GM12865 (cell line): ENCODE measurements around the gene BPGM.
A peak's percentile ranks its signal among the peaks of the same experiment; 100 is the strongest.

Experiments used
- DNase-seq: peaks from one replicate; pipeline ENCODE4 v3.0.0; 2010; ENCODE audit warnings: low read depth
- H3K4me3 ChIP-seq: 2 replicates; pipeline ENCODE4 v1.5.1; 2011; ENCODE audit warnings: mild to moderate bottlenecking, low read depth, low read length, control low read depth
- TF ChIP-seq, protein P1 (sequence below): IDR thresholded peaks from 2 replicates; pipeline ENCODE4 v1.5.1; 2011; ENCODE audit warnings: low read length, control low read depth, low read depth, inconsistent platforms; ENCODE audit not compliant: insufficient read depth; ENCODE audit errors: missing control alignments

Gene BPGM

GRCh38 chr7:134646425-134647305 lies at the start of gene BPGM:
TSS of gene BPGM (plus strand) at chr7:134646853. CDS start at chr7:134661508, 14,655 bp downstream.
- peak within 1 kb of the TSS; percentile 89 for H3K4me3 ChIP-seq
- DNase-seq, result peak; percentile 100
- TF ChIP-seq, protein P1, sequence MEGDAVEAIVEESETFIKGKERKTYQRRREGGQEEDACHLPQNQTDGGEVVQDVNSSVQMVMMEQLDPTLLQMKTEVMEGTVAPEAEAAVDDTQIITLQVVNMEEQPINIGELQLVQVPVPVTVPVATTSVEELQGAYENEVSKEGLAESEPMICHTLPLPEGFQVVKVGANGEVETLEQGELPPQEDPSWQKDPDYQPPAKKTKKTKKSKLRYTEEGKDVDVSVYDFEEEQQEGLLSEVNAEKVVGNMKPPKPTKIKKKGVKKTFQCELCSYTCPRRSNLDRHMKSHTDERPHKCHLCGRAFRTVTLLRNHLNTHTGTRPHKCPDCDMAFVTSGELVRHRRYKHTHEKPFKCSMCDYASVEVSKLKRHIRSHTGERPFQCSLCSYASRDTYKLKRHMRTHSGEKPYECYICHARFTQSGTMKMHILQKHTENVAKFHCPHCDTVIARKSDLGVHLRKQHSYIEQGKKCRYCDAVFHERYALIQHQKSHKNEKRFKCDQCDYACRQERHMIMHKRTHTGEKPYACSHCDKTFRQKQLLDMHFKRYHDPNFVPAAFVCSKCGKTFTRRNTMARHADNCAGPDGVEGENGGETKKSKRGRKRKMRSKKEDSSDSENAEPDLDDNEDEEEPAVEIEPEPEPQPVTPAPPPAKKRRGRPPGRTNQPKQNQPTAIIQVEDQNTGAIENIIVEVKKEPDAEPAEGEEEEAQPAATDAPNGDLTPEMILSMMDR, result peak; percentile 48

DNA sequence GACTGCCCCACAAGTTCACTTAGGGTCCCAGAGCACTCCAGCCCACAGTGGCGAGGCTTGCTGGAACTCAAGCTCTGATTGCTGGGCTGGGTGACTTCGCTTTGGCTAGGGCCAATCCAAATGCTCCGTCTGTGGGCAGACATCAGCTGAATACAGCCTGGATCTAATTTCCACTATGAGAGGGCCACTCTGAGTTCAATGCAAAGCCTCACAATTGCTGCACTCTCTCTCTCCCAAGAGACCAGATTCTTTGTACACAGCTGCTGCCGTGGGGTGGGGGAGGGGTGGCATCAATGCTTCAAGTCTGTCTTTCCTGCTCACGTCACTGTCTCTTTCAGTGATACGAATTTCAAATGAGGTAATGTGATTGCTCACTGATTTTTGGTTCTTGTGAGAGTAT lies 47.3 kb upstream of the BPGM start:
- H3K4me3 ChIP-seq, result no peak overlapping the region
- DNase-seq, result no peak
- TF ChIP-seq, protein P1, result no peak

GRCh38 chr7:134601459-134601858 lies 45.2 kb upstream of the BPGM start:
- TF ChIP-seq, protein P1, result no peak
- H3K4me3 ChIP-seq, result no peak overlapping the region
- DNase-seq, result no peak

DNA sequence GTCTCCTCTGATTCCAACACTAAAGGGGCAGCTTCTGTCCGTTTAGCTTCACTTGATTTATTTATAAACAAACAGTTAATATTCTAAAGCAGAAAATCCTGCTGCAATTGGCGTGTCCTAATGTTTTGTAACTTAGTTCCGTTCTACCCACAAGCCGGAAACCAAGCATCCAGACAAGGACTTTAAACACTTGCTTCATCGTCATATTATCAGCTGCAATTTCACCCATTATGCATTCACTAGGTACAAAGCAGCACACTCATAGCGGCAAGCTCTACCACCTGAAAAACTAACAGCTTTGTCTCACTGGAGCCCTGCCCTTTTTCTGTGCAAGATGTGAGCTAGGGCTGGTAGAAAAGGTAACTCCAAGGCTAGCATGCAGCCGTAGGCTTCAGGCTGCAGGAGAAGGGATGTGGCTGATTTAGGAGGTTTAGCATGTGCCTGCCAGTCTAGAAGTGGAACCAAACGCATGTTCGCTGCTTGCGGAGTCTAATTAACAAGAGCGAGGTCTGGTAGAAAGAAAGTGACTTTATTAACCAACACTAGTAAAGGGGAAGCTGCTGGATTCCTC lies 43.7 kb upstream of the BPGM start:
- H3K4me3 ChIP-seq, result no peak overlapping the region
- TF ChIP-seq, protein P1, result no peak
- no peak for DNase-seq

DNA sequence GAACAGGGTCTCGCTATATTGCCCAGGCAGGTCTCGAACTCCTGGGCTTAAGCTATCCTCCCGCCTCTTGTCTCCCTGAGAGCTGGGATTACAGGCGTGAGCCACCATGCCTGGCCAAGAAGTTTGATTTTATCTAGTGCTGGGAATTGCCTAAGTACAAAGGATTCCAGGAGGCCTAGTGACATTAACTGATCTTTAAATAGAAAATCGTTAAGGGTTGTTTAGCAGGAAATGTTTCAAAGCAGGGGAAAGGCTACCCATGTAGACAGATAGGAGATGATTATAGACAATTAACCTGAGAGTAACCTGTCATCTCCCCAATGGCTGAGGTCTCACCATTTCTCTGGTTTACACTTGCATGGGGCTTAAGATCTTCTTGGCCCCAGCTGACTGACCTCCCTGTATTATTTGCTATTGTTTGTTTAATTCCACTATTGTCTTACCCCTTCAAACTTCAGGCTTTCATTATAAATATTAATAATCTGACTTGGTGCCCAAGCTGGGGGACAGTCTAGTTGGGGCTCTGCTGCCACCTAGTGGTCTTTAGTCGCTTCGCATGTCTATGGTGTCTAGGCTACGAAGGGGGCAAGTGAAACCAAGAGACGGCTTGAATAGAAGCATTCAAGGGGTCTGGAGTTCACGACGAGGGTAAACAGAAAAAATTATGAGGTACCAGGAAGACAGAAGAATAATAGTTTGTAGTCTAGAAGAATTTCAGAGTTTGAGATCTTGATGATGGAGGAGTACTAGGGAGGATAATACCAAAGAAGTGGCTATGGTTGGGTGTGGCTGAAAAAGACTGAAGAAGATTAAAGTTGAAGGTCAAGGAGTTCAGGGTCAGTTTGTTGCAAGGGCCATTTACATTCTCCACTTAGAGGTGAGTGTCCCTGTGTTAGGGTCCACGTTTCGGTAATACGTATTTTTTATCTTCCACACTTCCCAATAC lies 40.4 kb upstream of the BPGM start:
- peak; percentile 71 for DNase-seq
- H3K4me3 ChIP-seq, result no peak overlapping the region
- TF ChIP-seq, protein P1, result peak; percentile 81

- DNase-seq, result no peak
- TF ChIP-seq, protein P1, result no peak
- H3K4me3 ChIP-seq, result no peak overlapping the region
Measured at GRCh38 chr7:134611611-134612151, 35.0 kb upstream of the BPGM start.
